ENCODE data around the gene UTS2R. TPM values are rescaled to one million over a fixed set of nuclear protein-coding genes. Genes with fewer than 3 reads are reported as not detected.

Gene UTS2R
- not detected in 2 replicates for total RNA-seq

GRCh38 chr17:82371333-82372248 is at the start of gene UTS2R:
TSS of gene UTS2R (plus strand) at chr17:82371765. CDS start at chr17:82374325, 2,560 bp downstream.

GRCh38 chr17:82333279-82334171 is 38.0 kb upstream of the UTS2R start, which contains the start of gene SECTM1:
TSS of gene SECTM1 (minus strand) at chr17:82333766. CDS start at chr17:82327240, 6,526 bp downstream.

GRCh38 chr17:82358465-82359350 is 12.9 kb upstream of the UTS2R start, which contains the start of gene TEX19:
TSS of gene TEX19 (plus strand) at chr17:82359247. CDS start at chr17:82362151, 2,904 bp downstream.

GRCh38 chr17:82418001-82418986 is 46.7 kb downstream of the UTS2R start, which contains the start of the genes HEXD and OGFOD3:
TSS of gene HEXD (plus strand) at chr17:82418347. CDS start at chr17:82419800, 1,453 bp downstream.
TSS of gene OGFOD3 (minus strand) at chr17:82418586. CDS start at chr17:82418485, 101 bp downstream.

Other genes with a start within 250 kb of the UTS2R start
- 8.1 and 16.5 TPM in 2 replicates for gene CCDC57, start 158.9 kb upstream of the UTS2R start, total RNA-seq
- 256 and 274 TPM in 2 replicates for gene SLC16A3, start 142.7 kb upstream of the UTS2R start, total RNA-seq
- gene CSNK1D, start 98.1 kb upstream of the UTS2R start, total RNA-seq, result 41.8 and 42.7 TPM in 2 replicates
- 0.14 TPM in 1 of 2 replicates, not detected in the other for gene CD7, start 54.2 kb upstream of the UTS2R start, total RNA-seq
- gene SECTM1, start 38.0 kb upstream of the UTS2R start, total RNA-seq, result 4.0 and 8.5 TPM in 2 replicates
- gene TEX19, start 12.5 kb upstream of the UTS2R start, total RNA-seq, result not detected in 2 replicates
- 7.2 and 9.2 TPM in 2 replicates for gene HEXD, start 46.6 kb downstream of the UTS2R start, total RNA-seq
- 16.4 and 32.8 TPM in 2 replicates for gene OGFOD3, start 46.8 kb downstream of the UTS2R start, total RNA-seq
- 50.5 and 60.0 TPM in 2 replicates for gene CYBC1, start 79.0 kb downstream of the UTS2R start, total RNA-seq
- 48.7 and 61.7 TPM in 2 replicates for gene NARF, start 87.0 kb downstream of the UTS2R start, total RNA-seq
- 30.6 and 41.6 TPM in 2 replicates for gene FOXK2, start 148.0 kb downstream of the UTS2R start, total RNA-seq